Measurements from ENCODE around the gene NTN1.
"Not testable (repeated sequence)": the region's sequence is repeated elsewhere in the genome, so short reads cannot be mapped to it uniquely, and the experiment has no call there.

NTN1 gene

GRCh38 chr17:9256751-9257629 is 235.7 kb downstream of the NTN1 start:
- no peak for DNase-seq

- DNase-seq, result not testable (repeated sequence)
These were observed 236.3 kb downstream of the NTN1 start for GRCh38 chr17:9257630-9257965.

- DNase-seq, result no peak
These were observed 237.1 kb downstream of the NTN1 start for GRCh38 chr17:9258115-9259015.

GRCh38 chr17:9259419-9259818 is 238.1 kb downstream of the NTN1 start:
- no peak for DNase-seq

GRCh38 chr17:9261081-9262012 is 240.0 kb downstream of the NTN1 start:
- no peak for DNase-seq

GRCh38 chr17:9266031-9266680 is 244.8 kb downstream of the NTN1 start:
- no peak for DNase-seq

- DNase-seq, result no peak
These were observed 245.4 kb downstream of the NTN1 start for GRCh38 chr17:9266697-9267117.

GRCh38 chr17:9268546-9268945 is 247.2 kb downstream of the NTN1 start:
- DNase-seq, result no peak

- no peak for DNase-seq
These were observed 248.2 kb downstream of the NTN1 start for GRCh38 chr17:9269350-9270035.

- no peak for DNase-seq
These were observed 249.6 kb downstream of the NTN1 start for GRCh38 chr17:9270921-9271320.

- DNase-seq, result no peak
These were observed 250.7 kb downstream of the NTN1 start for GRCh38 chr17:9271989-9272388.

GRCh38 chr17:9272501-9273200 is 251.3 kb downstream of the NTN1 start:
- DNase-seq, result no peak

- no peak for DNase-seq
These were observed 252.4 kb downstream of the NTN1 start for GRCh38 chr17:9273428-9274391.

GRCh38 chr17:9274973-9275372 is 253.7 kb downstream of the NTN1 start:
- DNase-seq, result no peak

- no peak for DNase-seq
These were observed 258.6 kb downstream of the NTN1 start for GRCh38 chr17:9279893-9280292.

GRCh38 chr17:9283909-9284308 is 262.6 kb downstream of the NTN1 start:
- DNase-seq, result no peak

GRCh38 chr17:9284884-9285283 is 263.6 kb downstream of the NTN1 start:
- no peak for DNase-seq

- DNase-seq, result no peak
These were observed 264.5 kb downstream of the NTN1 start for GRCh38 chr17:9285602-9286427.

- no peak for DNase-seq
These were observed 265.1 kb downstream of the NTN1 start for GRCh38 chr17:9286434-9286833.
